ENCODE results near the gene FNDC3B. TPM values are rescaled to one million over a fixed set of nuclear protein-coding genes. Genes with fewer than 3 reads are reported as not detected.

The FNDC3B gene
- total RNA-seq, 1 donor from 2014 or later: 171 TPM

GRCh38 chr3:172125963-172126457, 86.6 kb downstream of the FNDC3B start:
- intact Hi-C loops (cut with DNase I): loop anchor here (10.0 kb wide), 1 partner anchor 881 kb away; no protein-coding TSS in a partner anchor
- ATAC-seq: peak; percentile 57
- DNase-seq (ENCODE audit: low spot score): no peak

- no peak for ATAC-seq
Observed at GRCh38 chr3:172126741-172127140, 87.4 kb downstream of the FNDC3B start.

DNA sequence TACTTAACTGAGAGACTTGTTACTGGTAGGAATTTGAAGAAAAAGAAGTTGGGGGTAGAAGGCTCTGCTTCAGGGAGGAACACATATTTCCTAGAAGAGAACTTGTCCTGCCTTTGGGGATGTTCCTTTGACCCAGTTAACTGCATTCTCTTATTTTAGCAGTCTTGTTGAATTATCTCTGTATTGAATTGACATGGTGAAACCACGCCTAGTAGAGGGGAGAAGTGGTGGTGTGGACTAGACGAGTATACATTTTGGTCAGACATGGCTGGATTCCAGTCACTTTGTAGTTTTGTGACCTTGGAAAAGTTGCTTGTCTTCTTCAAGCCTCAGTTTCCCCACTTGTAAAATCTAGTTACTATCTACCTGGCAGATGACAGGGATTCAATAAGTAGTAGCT, 87.8 kb downstream of the FNDC3B start:
- ATAC-seq (no peak), DNase-seq (ENCODE audit: low spot score) (no peak)
- intact Hi-C loops (cut with DNase I): loop anchor here (10.0 kb wide), 1 partner anchor 882 kb away; no protein-coding TSS in a partner anchor

More at GRCh38 chr3:172126741-172127140, 87.4 kb downstream of the FNDC3B start:
- no peak for DNase-seq (ENCODE audit: low spot score)
- intact Hi-C loops (cut with DNase I): loop anchor here (10.0 kb wide), 1 partner anchor 882 kb away; no protein-coding TSS in a partner anchor

DNA sequence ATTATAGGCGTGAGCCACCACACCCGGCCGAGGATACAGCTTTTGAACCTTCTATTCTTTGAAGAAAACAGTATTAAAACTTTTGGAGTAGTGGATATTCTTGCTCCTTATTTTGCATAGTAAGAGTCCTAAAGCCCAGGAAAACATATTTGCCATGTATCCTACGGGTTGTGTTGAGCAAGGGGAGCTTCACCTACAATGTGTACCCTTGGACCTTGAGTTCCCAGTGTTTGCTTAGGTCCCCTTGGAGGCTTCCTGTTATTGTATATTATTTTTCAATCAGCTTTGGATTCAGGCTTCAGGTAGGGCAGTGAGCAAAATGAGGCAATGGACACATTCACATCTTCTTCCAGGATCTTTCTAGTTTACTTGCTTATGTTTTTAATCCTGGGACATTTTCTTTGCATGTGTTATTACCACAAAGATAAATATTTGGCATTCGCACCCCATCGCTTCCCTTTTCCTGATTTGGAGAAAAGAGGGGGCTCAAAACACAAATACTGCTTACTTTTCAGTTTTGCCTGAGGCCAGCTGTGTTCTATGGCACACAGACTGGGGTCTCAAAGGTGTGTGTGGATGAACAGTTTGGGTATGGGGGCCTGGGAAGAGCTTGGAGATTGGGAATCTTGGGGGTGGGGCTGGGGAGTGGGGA, 88.7 kb downstream of the FNDC3B start:
- ATAC-seq (no peak), DNase-seq (ENCODE audit: low spot score) (no peak)
- intact Hi-C loops (cut with DNase I): loop anchor here (10.0 kb wide), 1 partner anchor 883 kb away; no protein-coding TSS in a partner anchor

DNA sequence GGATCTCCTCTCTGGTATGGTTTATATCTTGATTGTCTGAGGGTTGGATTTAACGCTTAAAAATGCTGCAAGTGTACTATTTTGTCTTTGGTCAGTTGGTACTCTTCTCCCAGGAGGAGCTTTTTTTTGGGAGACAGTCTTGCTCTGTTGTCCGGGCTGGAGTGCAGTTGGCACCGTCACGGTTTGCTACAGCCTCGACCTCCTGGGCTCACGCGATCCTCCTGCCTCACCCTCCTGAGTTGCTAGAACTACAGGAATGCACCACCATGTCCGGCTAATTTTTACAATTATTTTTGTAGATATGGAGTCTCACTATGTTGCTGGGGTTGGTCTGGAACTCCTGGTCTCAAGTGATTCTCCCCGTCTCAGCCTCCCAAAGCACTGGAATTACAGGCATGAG, 89.5 kb downstream of the FNDC3B start:
- ATAC-seq: no peak
- intact Hi-C loops (cut with DNase I): loop anchor here (10.0 kb wide), 1 partner anchor 884 kb away; no protein-coding TSS in a partner anchor
- DNase-seq (ENCODE audit: low spot score): no peak

DNA sequence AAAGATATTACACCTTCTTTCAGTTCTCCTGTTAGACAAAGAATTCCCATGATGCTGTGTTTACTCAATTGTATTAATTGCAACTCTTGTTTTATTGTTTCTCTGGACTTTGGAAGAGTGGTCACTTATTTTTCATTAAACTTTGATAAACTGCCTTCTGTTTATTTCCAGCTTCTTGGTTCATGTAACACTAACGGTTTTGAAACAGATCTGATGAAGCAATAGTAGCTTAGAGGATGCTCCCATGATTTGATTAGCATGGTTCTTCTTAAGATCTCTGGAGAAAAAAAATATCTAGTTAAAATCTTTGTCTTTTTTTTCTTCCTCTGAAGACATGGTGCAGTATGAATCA, 90.1 kb downstream of the FNDC3B start:
- peak; percentile 74 for ATAC-seq
- intact Hi-C loops (cut with DNase I): loop anchor here (10.0 kb wide), 1 partner anchor 885 kb away; no protein-coding TSS in a partner anchor
- no peak for DNase-seq (ENCODE audit: low spot score)

GRCh38 chr3:172129850-172130716, 90.7 kb downstream of the FNDC3B start:
- intact Hi-C loops (cut with DNase I): loop anchor here (10.0 kb wide), 1 partner anchor 885 kb away; no protein-coding TSS in a partner anchor

DNA sequence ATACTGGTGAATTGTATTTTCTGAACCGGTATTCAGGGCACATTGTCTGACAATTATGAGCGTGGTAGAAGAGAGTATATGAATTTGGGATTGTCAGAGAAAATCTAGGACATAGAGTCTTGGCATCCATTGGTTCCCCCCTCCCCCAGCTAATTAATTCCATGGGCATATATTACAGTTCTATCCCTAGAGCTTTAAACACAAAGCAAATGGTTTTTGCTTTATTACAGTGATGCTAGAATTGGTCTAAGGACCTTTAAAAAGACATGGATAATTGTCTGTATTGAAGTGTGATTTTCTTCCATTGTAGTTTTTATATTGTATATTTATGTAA, 91.3 kb downstream of the FNDC3B start:
- intact Hi-C loops (cut with DNase I): no loop called here
- DNase-seq (ENCODE audit: low spot score) (no peak), ATAC-seq (no peak)

More at GRCh38 chr3:172129850-172130716, 90.7 kb downstream of the FNDC3B start:
- peak; percentile 89 for DNase-seq (ENCODE audit: low spot score)
- ATAC-seq: peak; percentile 95

DNA sequence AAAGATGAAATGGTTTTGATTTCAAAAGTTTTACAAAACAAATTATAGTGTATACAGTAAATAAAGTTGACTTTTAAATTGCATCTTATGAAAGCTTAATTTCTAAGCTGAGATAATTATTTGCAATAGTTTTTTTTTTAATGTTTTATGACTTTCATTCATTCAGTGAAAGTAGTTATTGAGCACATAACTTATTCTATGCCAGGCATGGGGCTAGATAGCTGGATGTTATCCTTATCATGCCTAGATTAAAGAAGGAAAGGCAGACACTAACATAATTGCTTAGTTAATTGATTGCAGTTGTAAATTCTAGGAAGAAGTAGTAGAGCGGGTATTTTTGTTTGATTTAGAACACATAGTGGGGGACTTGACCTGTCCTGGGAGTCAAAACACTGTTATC, 92.4 kb downstream of the FNDC3B start:
- ATAC-seq (no peak), DNase-seq (ENCODE audit: low spot score) (no peak)

GRCh38 chr3:172132159-172132586, 92.8 kb downstream of the FNDC3B start:
- DNase-seq (ENCODE audit: low spot score) (no peak), ATAC-seq (no peak)
- intact Hi-C loops (cut with DNase I): no loop called here

More for the DNA sequence above, 92.4 kb downstream of the FNDC3B start:
- intact Hi-C loops (cut with DNase I): no loop called here

DNA sequence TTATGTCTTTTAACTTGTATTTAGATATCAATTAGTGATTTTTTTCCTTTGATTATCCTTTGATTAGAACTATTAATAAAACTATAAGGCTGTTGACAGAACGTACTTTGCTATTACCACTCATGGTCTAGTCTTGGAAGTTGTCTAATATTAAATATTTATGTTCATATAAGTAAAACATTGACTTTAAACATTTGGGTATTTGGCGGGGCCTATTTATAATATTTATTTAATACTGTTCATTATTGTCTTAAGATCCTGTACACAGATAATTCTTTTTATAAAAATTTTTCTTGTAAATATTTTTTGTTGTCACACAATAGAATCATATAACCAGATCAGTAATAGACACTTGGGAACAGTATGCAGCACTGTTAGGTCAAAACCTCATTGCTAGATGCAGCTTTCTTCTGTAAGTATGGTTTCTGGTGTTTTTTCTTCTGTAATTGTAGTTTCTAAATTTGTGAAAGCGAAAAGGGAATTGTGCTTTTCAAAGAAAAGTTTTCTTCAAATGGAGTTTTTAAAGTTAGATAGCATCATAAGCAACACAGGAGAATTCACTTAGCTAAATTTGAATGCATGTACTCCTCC, 93.4 kb downstream of the FNDC3B start:
- intact Hi-C loops (cut with DNase I): no loop called here
- no peak for ATAC-seq
- no peak for DNase-seq (ENCODE audit: low spot score)

DNA sequence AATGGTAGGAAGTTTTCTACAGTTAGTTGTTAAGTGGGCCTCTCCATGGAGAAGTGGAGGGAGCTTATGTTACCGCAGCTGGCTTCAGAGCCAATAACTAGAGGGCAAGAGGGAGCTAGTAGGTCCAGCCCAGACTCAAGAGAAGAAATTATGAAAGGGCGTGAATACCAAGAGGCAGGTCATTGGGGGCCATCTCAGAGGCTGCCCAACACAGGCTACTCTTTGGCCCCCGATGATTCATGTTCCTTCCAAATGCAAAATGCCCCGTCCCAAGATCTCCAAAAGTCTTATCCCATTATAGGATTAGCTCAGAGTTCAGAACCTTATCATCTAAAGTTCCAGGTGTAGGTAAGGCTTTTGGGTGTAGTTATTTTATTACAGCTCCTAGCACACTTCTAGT, 94.5 kb downstream of the FNDC3B start:
- intact Hi-C loops (cut with DNase I): no loop called here
- no peak for DNase-seq (ENCODE audit: low spot score)
- ATAC-seq: no peak

DNA sequence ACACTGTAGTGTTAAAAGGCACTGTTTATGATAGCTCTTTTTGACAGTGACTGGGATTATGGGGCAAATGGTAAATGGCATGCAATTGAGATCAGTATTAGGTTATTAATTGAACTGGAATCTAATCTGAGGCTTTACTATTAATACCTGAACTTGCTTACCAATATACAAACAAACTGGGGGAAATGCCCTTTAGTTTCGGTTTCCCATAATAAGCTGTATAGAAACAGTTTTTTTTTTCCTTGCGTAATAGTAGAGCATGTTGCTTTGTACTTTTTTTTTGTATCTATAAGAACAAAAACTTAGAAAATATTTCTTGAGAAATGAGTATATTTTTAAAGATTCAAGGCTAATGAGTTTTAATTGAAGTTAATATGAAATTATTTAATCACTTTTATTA, 95.0 kb downstream of the FNDC3B start:
- intact Hi-C loops (cut with DNase I): no loop called here
- DNase-seq (ENCODE audit: low spot score): no peak
- ATAC-seq: no peak

DNA sequence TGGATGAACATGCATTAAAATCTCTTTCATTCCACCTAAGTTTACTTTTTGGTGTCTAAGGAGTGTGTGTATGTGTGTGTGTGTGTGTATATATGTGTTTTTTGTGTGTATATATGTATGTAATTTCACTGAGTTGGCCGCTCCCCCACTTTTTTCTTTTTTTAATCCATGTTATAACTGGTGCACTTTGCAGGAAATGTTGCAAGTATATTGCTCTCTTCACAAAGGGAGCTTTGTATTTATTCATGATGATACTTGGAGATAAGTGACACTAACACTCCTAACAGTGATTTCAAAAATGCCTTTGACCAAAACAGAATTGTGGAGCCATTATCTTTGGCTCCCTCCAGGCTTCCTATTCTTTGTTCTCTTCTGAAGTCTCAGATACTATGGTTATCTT, 95.8 kb downstream of the FNDC3B start:
- intact Hi-C loops (cut with DNase I): no loop called here
- DNase-seq (ENCODE audit: low spot score): no peak
- ATAC-seq: peak; percentile 18

- no peak for DNase-seq (ENCODE audit: low spot score)
- no peak for ATAC-seq
- intact Hi-C loops (cut with DNase I): no loop called here
Observed at GRCh38 chr3:172135820-172136219, 96.4 kb downstream of the FNDC3B start.

DNA sequence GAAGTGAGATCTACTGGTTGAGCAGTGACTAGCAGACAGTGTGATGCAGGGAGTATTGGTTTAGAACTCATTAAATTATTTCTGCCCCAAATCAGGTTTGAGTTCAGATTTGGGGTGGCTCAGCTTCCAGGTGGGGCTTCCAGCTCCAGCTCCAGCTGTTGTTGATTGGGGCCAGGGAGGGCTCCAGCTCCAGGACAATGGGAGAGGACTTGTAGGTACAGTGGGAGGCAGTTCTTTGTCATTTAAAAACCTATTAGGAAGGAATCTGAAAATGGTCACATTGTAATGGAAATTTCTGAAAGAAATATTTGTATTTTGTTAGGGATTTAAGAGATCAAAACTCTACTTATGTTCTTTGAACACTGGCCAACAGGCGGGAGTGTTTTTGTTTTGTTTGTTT, 97.0 kb downstream of the FNDC3B start:
- ATAC-seq (no peak), DNase-seq (ENCODE audit: low spot score) (no peak)
- intact Hi-C loops (cut with DNase I): no loop called here

GRCh38 chr3:172137287-172138192, 98.2 kb downstream of the FNDC3B start:
- DNase-seq (ENCODE audit: low spot score): no peak
- peak; percentile 27 for ATAC-seq
- intact Hi-C loops (cut with DNase I): no loop called here

GRCh38 chr3:172138193-172138537, 98.8 kb downstream of the FNDC3B start:
- no peak for DNase-seq (ENCODE audit: low spot score)
- intact Hi-C loops (cut with DNase I): no loop called here
- ATAC-seq: peak; percentile 12
